Caco-2 (cell line): ENCODE results near the gene LAPTM4A. TPM values are rescaled to one million over a fixed set of nuclear protein-coding genes. Genes with fewer than 3 reads are reported as not detected.

Source experiments
- BruUV-seq: library from RNA; stranded (reverse); fragments of 400-500 nt; replicated peaks from 2 replicates; lab custom pipeline; 2021; lab: Mats Ljungman, UMichigan
- CTCF ChIA-PET: fragments of 300-600 bp; sonication (Branson Sonifier 250); formaldehyde crosslinking; loops from one replicate; lab custom pipeline; 2022; ENCODE audit warnings: antibody characterized with exemption; lab: Charles Lee
- POLR2A ChIA-PET: fragments of 300-600 bp; sonication (Branson Sonifier 250); formaldehyde crosslinking; loops from one replicate; lab custom pipeline; 2022; ENCODE audit warnings: antibody characterized with exemption; lab: Charles Lee
- DNase-seq, 2 experiments: peaks; one replicate each; pipeline versions ENCODE4 v3.0.0 to v3.0.0-alpha.2; 2020 to 2022
- H3K27me3 ChIP-seq: replicated peaks from 2 replicates; pipeline ENCODE4 v1.6.0; 2011; ENCODE audit warnings: low read length; ENCODE audit not compliant: control insufficient read depth, insufficient read depth
- H3K36me3 ChIP-seq: 2 replicates; pipeline ENCODE4 v1.5.1; 2011; ENCODE audit warnings: low read length; ENCODE audit not compliant: control insufficient read depth, insufficient read depth
- H3K4me1 ChIP-seq: fragments of 250-450 bp; sonication (Bioruptor Pico); 2 replicates; pipeline ENCODE4 v1.5.1; 2020; ENCODE audit warnings: mild to moderate bottlenecking
- H3K4me3 ChIP-seq: 2 replicates; pipeline ENCODE4 v1.5.1; 2011; ENCODE audit warnings: low read depth, mild to moderate bottlenecking, control low read depth, low read length
- H3K9me3 ChIP-seq: fragments of 250-450 bp; sonication (Bioruptor Pico); 2 replicates; pipeline ENCODE4 v1.5.1; 2020; ENCODE audit warnings: mild to moderate bottlenecking, moderate library complexity
- H3K27ac Mint-ChIP-seq: one replicate; pipeline ENCODE4 v1.8.0; 2022; ENCODE audit warnings: mixed read lengths; ENCODE audit not compliant: unreplicated experiment
- H3K27me3 Mint-ChIP-seq: one replicate; pipeline ENCODE4 v1.8.0; 2022; ENCODE audit warnings: mixed read lengths; ENCODE audit not compliant: insufficient read depth, unreplicated experiment
- H3K36me3 Mint-ChIP-seq: one replicate; pipeline ENCODE4 v1.8.0; 2022; ENCODE audit warnings: mild to moderate bottlenecking, mixed read lengths; ENCODE audit not compliant: insufficient read depth, unreplicated experiment
- H3K4me1 Mint-ChIP-seq: one replicate; pipeline ENCODE4 v1.8.0; 2022; ENCODE audit warnings: low read depth, mixed read lengths; ENCODE audit not compliant: unreplicated experiment
- H3K4me3 Mint-ChIP-seq: one replicate; pipeline ENCODE4 v1.8.0; 2022; ENCODE audit warnings: mild to moderate bottlenecking, moderate library complexity, mixed read lengths; ENCODE audit not compliant: unreplicated experiment
- H3K9me3 Mint-ChIP-seq: one replicate; pipeline ENCODE4 v1.8.0; 2022; ENCODE audit warnings: mixed read lengths; ENCODE audit not compliant: unreplicated experiment
- CTCF ChIP-seq, 2 experiments: fragments of 200-600 bp in 1 of 2; IDR thresholded peaks; 1 replicate in 1 of 2; 2 replicates in 1 of 2; pipeline versions ENCODE4 v1.5.1 to v1.8.0; 2011 to 2022; ENCODE audit warnings: antibody characterized with exemption in 1 of 2, control low read depth in 1 of 2, inconsistent platforms in 1 of 2, low read depth in 1 of 2, low read length in 1 of 2, mild to moderate bottlenecking in 1 of 2, moderate library complexity in 1 of 2; ENCODE audit not compliant: insufficient read depth in 1 of 2, severe bottlenecking in 1 of 2, unreplicated experiment in 1 of 2
- intact Hi-C: fragments of 100-400 bp; cut with micrococcal nuclease; formaldehyde crosslinking; loops from one replicate; pipeline ENCODE4 v1.10.0; 2022; ENCODE audit not compliant: unreplicated experiment
- total RNA-seq: library from RNA; stranded (reverse); gene quantifications from 2 replicates; pipeline ENCODE4 v1.2.3, GENCODE V29; 2022

LAPTM4A gene
- total RNA-seq, 1 experiment from 2014 or later: 140 TPM

GRCh38 chr2:20061940-20062339, 10.5 kb upstream of the LAPTM4A start:
- Mint-ChIP-seq H3K27me3 (peaks cover under 1% of the 10 kb centered on the region), H3K27ac (no peak overlapping the region), H3K36me3 (no peaks in the 10 kb centered on the region), H3K9me3 (no peaks in the 10 kb centered on the region), H3K4me1 (no peaks in the 10 kb centered on the region), H3K4me3 (no peak overlapping the region)
- Histone ChIP-seq H3K4me3 (no peak overlapping the region), H3K4me1 (peaks cover 7% of the 10 kb centered on the region; the same call in 1 of the 2 replicates), H3K9me3 (no peaks in the 10 kb centered on the region), H3K36me3 (no peaks in the 10 kb centered on the region), H3K27me3 (no peaks in the 10 kb centered on the region)
- POLR2A ChIA-PET: interaction anchor here (1.1 kb wide), 1 partner anchor 9 kb away, joined by 4 read pairs; no protein-coding TSS in a partner anchor
- CTCF ChIA-PET: interaction anchor here (0.6 kb wide), 1 partner anchor 1931 kb away, joined by 3 read pairs; no protein-coding TSS in a partner anchor
- no peak for TF ChIP-seq CTCF (IDR thresholded peaks at IDR 0.05; ENCODE audit: insufficient read depth in 1 of 2, low read depth in 1 of 2, low read length in 1 of 2, severe bottlenecking in 1 of 2, unreplicated experiment in 1 of 2)
- DNase-seq: no peak
- BruUV-seq: no TSS peak
- intact Hi-C loops: no loop called here

- no peak for DNase-seq
- no peaks in the 10 kb centered on the region for H3K4me1 Mint-ChIP-seq
- no peak overlapping the region for H3K4me3 ChIP-seq
- no peaks in the 10 kb centered on the region for H3K9me3 Mint-ChIP-seq
- H3K36me3 Mint-ChIP-seq: no peaks in the 10 kb centered on the region
- H3K27ac Mint-ChIP-seq: no peak overlapping the region
- H3K27me3 ChIP-seq: no peaks in the 10 kb centered on the region
- CTCF ChIA-PET: no interaction called here
- intact Hi-C loops: no loop called here
- H3K36me3 ChIP-seq: no peaks in the 10 kb centered on the region
- H3K4me3 Mint-ChIP-seq: no peak overlapping the region
- no peak for TF ChIP-seq CTCF (IDR thresholded peaks at IDR 0.05; ENCODE audit: insufficient read depth in 1 of 2, low read depth in 1 of 2, low read length in 1 of 2, severe bottlenecking in 1 of 2, unreplicated experiment in 1 of 2)
- no TSS peak for BruUV-seq
- POLR2A ChIA-PET: interaction anchor here (1.1 kb wide), 1 partner anchor 9 kb away, joined by 4 read pairs; no protein-coding TSS in a partner anchor
- H3K9me3 ChIP-seq: no peaks in the 10 kb centered on the region
- H3K27me3 Mint-ChIP-seq: peaks cover 3% of the 10 kb centered on the region
- peaks cover 7% of the 10 kb centered on the region; the same call in 1 of the 2 replicates for H3K4me1 ChIP-seq
Observed at GRCh38 chr2:20061476-20061875, 10.0 kb upstream of the LAPTM4A start.

GRCh38 chr2:20060106-20060505, 8.7 kb upstream of the LAPTM4A start:
- no peak overlapping the region for H3K27ac Mint-ChIP-seq
- no peak for DNase-seq
- Histone ChIP-seq H3K4me1 (peaks cover 2% of the 10 kb centered on the region; the same call in 1 of the 2 replicates), H3K27me3 (no peaks in the 10 kb centered on the region), H3K4me3 (no peak overlapping the region), H3K36me3 (no peaks in the 10 kb centered on the region), H3K9me3 (no peaks in the 10 kb centered on the region)
- ChIA-PET CTCF (no interaction called here), POLR2A (no interaction called here)
- intact Hi-C loops: no loop called here
- no peaks in the 10 kb centered on the region for H3K36me3 Mint-ChIP-seq
- peaks cover 3% of the 10 kb centered on the region for H3K4me1 Mint-ChIP-seq
- H3K4me3 Mint-ChIP-seq: no peak overlapping the region
- no peaks in the 10 kb centered on the region for H3K9me3 Mint-ChIP-seq
- H3K27me3 Mint-ChIP-seq: peaks cover 3% of the 10 kb centered on the region
- no TSS peak for BruUV-seq
- no peak for TF ChIP-seq CTCF (IDR thresholded peaks at IDR 0.05; ENCODE audit: insufficient read depth in 1 of 2, low read depth in 1 of 2, low read length in 1 of 2, severe bottlenecking in 1 of 2, unreplicated experiment in 1 of 2)
